A673 (cell line): ENCODE measurements around the gene GPHN.

Experiments used
- CTCF ChIP-seq: fragments of 300-800, 200-600 bp; sonication (generic); conservative IDR thresholded peaks from 2 replicates; pipeline ENCODE4 v1.5.1; 2017; ENCODE audit warnings: low read depth, mild to moderate bottlenecking, antibody characterized with exemption, low read length, moderate library complexity, mixed read lengths
- EZH2 ChIP-seq: fragments of 200-600 bp; sonication (generic); IDR thresholded peaks from 2 replicates; pipeline ENCODE4 v1.6.1; 2017; ENCODE audit warnings: borderline replicate concordance, low read depth, mild to moderate bottlenecking, mixed read lengths, antibody characterized with exemption, low read length; ENCODE audit not compliant: poor library complexity, severe bottlenecking

GRCh38 chr14:67031920-67032774 is 524.2 kb downstream of the GPHN start:
- no peak for TF ChIP-seq CTCF
- no peak for TF ChIP-seq EZH2
